Immature natural killer cell (primary cell): ENCODE results near the gene NPAS3. TPM values are rescaled to one million over a fixed set of nuclear protein-coding genes. Genes with fewer than 3 reads are reported as not detected.
A peak's percentile ranks its signal among the peaks of the same experiment; 100 is the strongest.

Experiments
- DNase-seq, 3 donors: peaks; one replicate each; pipeline ENCODE4 v3.0.0; 2022; ENCODE audit warnings: mixed read lengths in 1 of 3
- H3K27ac Mint-ChIP-seq, 6 donors: one replicate each; pipeline ENCODE4 v1.8.0; 2020; ENCODE audit warnings: mixed read lengths in 6 of 6, mild to moderate bottlenecking in 5 of 6, inconsistent platforms in 4 of 6, moderate library complexity in 3 of 6
- H3K27me3 Mint-ChIP-seq, 3 donors: one replicate each; pipeline ENCODE4 v1.8.0; 2020 to 2021; ENCODE audit warnings: low read depth in 3 of 3, mild to moderate bottlenecking in 3 of 3, mixed read lengths in 3 of 3, moderate library complexity in 3 of 3, inconsistent platforms in 1 of 3
- H3K36me3 Mint-ChIP-seq, 3 donors: one replicate each; pipeline ENCODE4 v1.8.0; 2020; ENCODE audit warnings: mixed read lengths in 3 of 3, inconsistent platforms in 2 of 3, mild to moderate bottlenecking in 2 of 3
- H3K4me1 Mint-ChIP-seq, 2 donors: one replicate each; pipeline ENCODE4 v1.8.0; 2020; ENCODE audit warnings: inconsistent platforms in 2 of 2, mild to moderate bottlenecking in 2 of 2, mixed read lengths in 2 of 2, moderate library complexity in 1 of 2
- H3K4me3 Mint-ChIP-seq, 5 donors: one replicate each; pipeline ENCODE4 v1.8.0; 2020; ENCODE audit warnings: mild to moderate bottlenecking in 5 of 5, mixed read lengths in 5 of 5, inconsistent platforms in 3 of 5, moderate library complexity in 3 of 5
- H3K9me3 Mint-ChIP-seq, 6 donors: one replicate each; pipeline ENCODE4 v1.8.0; 2020; ENCODE audit warnings: mild to moderate bottlenecking in 6 of 6, mixed read lengths in 6 of 6, inconsistent platforms in 4 of 6, moderate library complexity in 3 of 6
- polyA plus RNA-seq, 3 donors: library from polyadenylated mRNA; unstranded; fragments of 300-500 nt; fragmentation: Illumina TruSeq; gene quantifications; one replicate each; pipeline ENCODE4 v1.2.3, GENCODE V29; 2021

Gene NPAS3
- polyA plus RNA-seq, 3 donors from 2014 or later, result not detected

- H3K27me3 Mint-ChIP-seq, result peaks cover 9 to 31% (median 24%) of the 10 kb centered on the region in 3 donors
Measured at GRCh38 chr14:32932914-32933628, 5.6 kb upstream of the NPAS3 start.

GRCh38 chr14:32933629-32934072 is 5.0 kb upstream of the NPAS3 start:
- Mint-ChIP-seq H3K27me3 (peaks cover 13 to 33% (median 28%) of the 10 kb centered on the region in 3 donors), H3K4me1 (peaks cover 9 to 17% of the 10 kb centered on the region in 2 donors), H3K9me3 (peaks cover 1 to 31% (median 12%) of the 10 kb centered on the region in 6 donors), H3K4me3 (peak overlapping the region in 4 of 5 donors; percentile 24 to 49 (median 36)), H3K36me3 (peaks cover 0 to 9% (median 4%) of the 10 kb centered on the region in 3 donors), H3K27ac (no peak overlapping the region)
- DNase-seq, result no peak

More at GRCh38 chr14:32932914-32933628, 5.6 kb upstream of the NPAS3 start:
- H3K4me1 Mint-ChIP-seq, result peaks cover 7 to 17% of the 10 kb centered on the region in 2 donors
- no peak overlapping the region for H3K4me3 Mint-ChIP-seq
- H3K36me3 Mint-ChIP-seq, result peaks cover 0 to 9% (median 4%) of the 10 kb centered on the region in 3 donors
- no peak overlapping the region for H3K27ac Mint-ChIP-seq
- DNase-seq, result no peak
- peaks cover 1 to 31% (median 12%) of the 10 kb centered on the region in 6 donors for H3K9me3 Mint-ChIP-seq

- H3K27ac Mint-ChIP-seq, result no peak overlapping the region
- H3K36me3 Mint-ChIP-seq, result peaks cover 0 to 9% (median 4%) of the 10 kb centered on the region in 3 donors
- peak overlapping the region in 2 of 5 donors; percentile 24 to 39 for H3K4me3 Mint-ChIP-seq
- H3K9me3 Mint-ChIP-seq, result peaks cover 1 to 26% (median 9%) of the 10 kb centered on the region in 6 donors
- H3K27me3 Mint-ChIP-seq, result peaks cover 13 to 33% (median 28%) of the 10 kb centered on the region in 3 donors
- no peak for DNase-seq
- peaks cover 9 to 17% of the 10 kb centered on the region in 2 donors for H3K4me1 Mint-ChIP-seq
Measured at GRCh38 chr14:32934073-32934880, 4.4 kb upstream of the NPAS3 start.

GRCh38 chr14:32934881-32935633 is 3.6 kb upstream of the NPAS3 start:
- H3K27ac Mint-ChIP-seq, result no peak overlapping the region
- H3K27me3 Mint-ChIP-seq, result peaks cover 17 to 37% (median 33%) of the 10 kb centered on the region in 3 donors
- peaks cover 14 to 21% of the 10 kb centered on the region in 2 donors for H3K4me1 Mint-ChIP-seq
- DNase-seq, result no peak
- peaks cover 3 to 12% (median 4%) of the 10 kb centered on the region in 3 donors for H3K36me3 Mint-ChIP-seq
- H3K9me3 Mint-ChIP-seq, result peaks cover 1 to 29% (median 10%) of the 10 kb centered on the region in 6 donors
- H3K4me3 Mint-ChIP-seq, result peak overlapping the region in 1 of 5 donors; percentile 29

GRCh38 chr14:32939254-32940065 is 781 bp downstream of the NPAS3 start:
- peaks cover 12 to 36% (median 28%) of the 10 kb centered on the region in 3 donors for H3K27me3 Mint-ChIP-seq
- DNase-seq, result peak in 2 of 3 donors; percentile 5 to 14
- H3K4me1 Mint-ChIP-seq, result peaks cover 14 to 27% of the 10 kb centered on the region in 2 donors

GRCh38 chr14:32940066-32940651 is 1.5 kb downstream of the NPAS3 start:
- peaks cover 12 to 26% of the 10 kb centered on the region in 2 donors for H3K4me1 Mint-ChIP-seq
- H3K27ac Mint-ChIP-seq, result no peak overlapping the region
- peaks cover 12 to 36% (median 26%) of the 10 kb centered on the region in 3 donors for H3K27me3 Mint-ChIP-seq
- no peak for DNase-seq
- H3K9me3 Mint-ChIP-seq, result peaks cover 2 to 31% (median 8%) of the 10 kb centered on the region in 6 donors
- H3K4me3 Mint-ChIP-seq, result peak overlapping the region; percentile 78 to 92 (median 85)
- H3K36me3 Mint-ChIP-seq, result peaks cover 4 to 9% (median 5%) of the 10 kb centered on the region in 3 donors

More at GRCh38 chr14:32939254-32940065, 781 bp downstream of the NPAS3 start:
- Mint-ChIP-seq H3K4me3 (peak overlapping the region; percentile 78 to 92 (median 85)), H3K9me3 (peaks cover 2 to 30% (median 8%) of the 10 kb centered on the region in 6 donors), H3K27ac (no peak overlapping the region), H3K36me3 (peaks cover 4 to 9% (median 5%) of the 10 kb centered on the region in 3 donors)

GRCh38 chr14:32940711-32941667 is 2.3 kb downstream of the NPAS3 start:
- Mint-ChIP-seq H3K4me3 (peak overlapping the region in 1 of 5 donors; percentile 29), H3K9me3 (peaks cover 2 to 26% (median 8%) of the 10 kb centered on the region in 6 donors), H3K27ac (no peak overlapping the region), H3K4me1 (peaks cover 11 to 21% of the 10 kb centered on the region in 2 donors), H3K36me3 (peaks cover 0 to 9% (median 5%) of the 10 kb centered on the region in 3 donors), H3K27me3 (peaks cover 12 to 31% (median 20%) of the 10 kb centered on the region in 3 donors)
- DNase-seq, result no peak

GRCh38 chr14:32941668-32942065 is 3.0 kb downstream of the NPAS3 start:
- H3K27ac Mint-ChIP-seq, result no peak overlapping the region
- no peak for DNase-seq
- H3K4me1 Mint-ChIP-seq, result peaks cover 11 to 15% of the 10 kb centered on the region in 2 donors
- no peak overlapping the region for H3K4me3 Mint-ChIP-seq
- H3K36me3 Mint-ChIP-seq, result peaks cover 0 to 9% (median 5%) of the 10 kb centered on the region in 3 donors
- peaks cover 0 to 20% (median 8%) of the 10 kb centered on the region in 6 donors for H3K9me3 Mint-ChIP-seq
- H3K27me3 Mint-ChIP-seq, result peaks cover 12 to 30% (median 14%) of the 10 kb centered on the region in 3 donors

- H3K36me3 Mint-ChIP-seq, result no peaks in the 10 kb centered on the region
- no peak for DNase-seq
- H3K27me3 Mint-ChIP-seq, result peaks cover 0 to 2% (median 0%) of the 10 kb centered on the region in 3 donors
- no peaks in the 10 kb centered on the region for H3K4me1 Mint-ChIP-seq
- H3K4me3 Mint-ChIP-seq, result no peak overlapping the region
- H3K27ac Mint-ChIP-seq, result no peak overlapping the region
- peaks cover 0 to 20% (median 5%) of the 10 kb centered on the region in 6 donors for H3K9me3 Mint-ChIP-seq
Measured at GRCh38 chr14:32947081-32947480, 8.4 kb downstream of the NPAS3 start.

- H3K4me1 Mint-ChIP-seq, result no peaks in the 10 kb centered on the region
- no peak overlapping the region for H3K4me3 Mint-ChIP-seq
- no peak for DNase-seq
- no peaks in the 10 kb centered on the region for H3K36me3 Mint-ChIP-seq
- no peak overlapping the region for H3K27ac Mint-ChIP-seq
- peaks cover 0 to 14% (median 3%) of the 10 kb centered on the region in 6 donors for H3K9me3 Mint-ChIP-seq
- H3K27me3 Mint-ChIP-seq, result no peaks in the 10 kb centered on the region
Measured at GRCh38 chr14:32947792-32948191, 9.1 kb downstream of the NPAS3 start.

- Mint-ChIP-seq H3K27ac (no peak overlapping the region), H3K4me1 (no peaks in the 10 kb centered on the region), H3K27me3 (no peaks in the 10 kb centered on the region), H3K36me3 (no peaks in the 10 kb centered on the region), H3K9me3 (peaks cover 0 to 21% (median 5%) of the 10 kb centered on the region in 6 donors), H3K4me3 (no peak overlapping the region)
- no peak for DNase-seq
Measured at GRCh38 chr14:32950584-32950983, 11.9 kb downstream of the NPAS3 start.
